Fibroblast of skin of left biceps (primary cell): Measurements from ENCODE around the gene TMEM101.
"Not testable (repeated sequence)": the region's sequence is repeated elsewhere in the genome, so short reads cannot be mapped to it uniquely, and the experiment has no call there.

Experiments
- DNase-seq, 2 experiments: peaks; one replicate each; pipeline ENCODE4 v3.0.0-alpha.2; 2013; ENCODE audit warnings: low read depth in 2 of 2

Gene TMEM101

GRCh38 chr17:44014437-44015172 is at the start of gene TMEM101:
TSS of gene TMEM101 (minus strand) at chr17:44014963. CDS start at chr17:44014952, 11 bp downstream.
- peak; percentile 82 for DNase-seq

GRCh38 chr17:44063704-44064639 is 49.2 kb upstream of the TMEM101 start:
- DNase-seq: no peak

GRCh38 chr17:44062871-44063270 is 48.1 kb upstream of the TMEM101 start:
- DNase-seq: no peak

- DNase-seq: peak; percentile 51 to 52
These were observed 46.7 kb upstream of the TMEM101 start for GRCh38 chr17:44061446-44061845.

- DNase-seq: no peak
These were observed 44.5 kb upstream of the TMEM101 start for GRCh38 chr17:44059101-44059892.

GRCh38 chr17:44053125-44053872 is 38.5 kb upstream of the TMEM101 start:
- no peak for DNase-seq

- DNase-seq: no peak
These were observed 34.7 kb upstream of the TMEM101 start for GRCh38 chr17:44049294-44050060.

GRCh38 chr17:44046893-44047292 is 32.1 kb upstream of the TMEM101 start:
- not testable (repeated sequence) for DNase-seq

- DNase-seq: no peak
These were observed 30.7 kb upstream of the TMEM101 start for GRCh38 chr17:44045486-44045885.

GRCh38 chr17:44044071-44044470 is 29.3 kb upstream of the TMEM101 start:
- peak; percentile 42 for DNase-seq

- no peak for DNase-seq
These were observed 28.5 kb upstream of the TMEM101 start for GRCh38 chr17:44043272-44043696.

- no peak for DNase-seq
These were observed 25.3 kb upstream of the TMEM101 start for GRCh38 chr17:44039829-44040635.

GRCh38 chr17:44038604-44039011 is 23.8 kb upstream of the TMEM101 start:
- no peak for DNase-seq

GRCh38 chr17:44037471-44037870 is 22.7 kb upstream of the TMEM101 start:
- no peak for DNase-seq

GRCh38 chr17:44034688-44035087 is 19.9 kb upstream of the TMEM101 start:
- DNase-seq: not testable (repeated sequence)

- DNase-seq: no peak
These were observed 19.2 kb upstream of the TMEM101 start for GRCh38 chr17:44033861-44034408.

GRCh38 chr17:44030482-44030881 is 15.7 kb upstream of the TMEM101 start:
- no peak for DNase-seq

- no peak for DNase-seq
These were observed 15.0 kb upstream of the TMEM101 start for GRCh38 chr17:44029736-44030135.

GRCh38 chr17:44024853-44025252 is 10.1 kb upstream of the TMEM101 start:
- no peak for DNase-seq
